HCT116 (cell line): ENCODE data around the gene PLOD1. TPM values are rescaled to one million over a fixed set of nuclear protein-coding genes. Genes with fewer than 3 reads are reported as not detected.

Source experiments
- ATAC-seq: fragments of 200-7000 bp; cut with Tn5 transposase; 2 replicates; pipeline ENCODE4 v1.9.1; 2020; ENCODE audit warnings: mild to moderate bottlenecking, moderate library complexity
- BruUV-seq: library from RNA; stranded (reverse); fragments of 400-500 nt; replicated peaks from 2 replicates; lab custom pipeline; 2021; lab: Mats Ljungman, UMichigan
- CTCF ChIA-PET: fragments of 300-600 bp; sonication (Branson Sonifier 250); formaldehyde crosslinking; loops from one replicate; lab custom pipeline; 2021; ENCODE audit warnings: antibody characterized with exemption; lab: Charles Lee
- POLR2A ChIA-PET: fragments of 300-600, 350-600 bp; sonication (Branson Sonifier 250); formaldehyde crosslinking; loops from one replicate; lab custom pipeline; 2021; ENCODE audit warnings: antibody characterized with exemption; lab: Charles Lee
- RAD21 ChIA-PET, 2 experiments: fragments of 300-600 bp; sonication (Branson Sonifier 250); formaldehyde crosslinking; loops; one replicate each; lab custom pipeline; 2023; ENCODE audit warnings: low total read pairs in 2 of 2; ENCODE audit not compliant: uncharacterized antibody in 2 of 2, unreplicated experiment in 2 of 2, low non-redundant PET in 1 of 2; lab: Charles Lee
- DNase-seq: peaks from one replicate; pipeline ENCODE4 v3.0.0-alpha.2; 2010; ENCODE audit warnings: low read depth, low spot score
- H2AFZ ChIP-seq: fragments of 200-600 bp; shearing (Covaris generic), sonication (generic); 2 replicates; pipeline ENCODE4 v1.6.1; 2017; ENCODE audit warnings: low read depth, mixed run types, mixed read lengths, antibody characterized with exemption, low read length; ENCODE audit not compliant: poor library complexity, severe bottlenecking
- H3K27ac ChIP-seq: 2 replicates; pipeline ENCODE4 v1.5.1; 2012; ENCODE audit warnings: low read depth, low read length
- H3K27me3 ChIP-seq: fragments of 200-600 bp; sonication (generic); 2 replicates; pipeline ENCODE4 v1.6.1; 2016; ENCODE audit warnings: mixed run types, low read length, mixed read lengths; ENCODE audit not compliant: insufficient read depth
- H3K36me3 ChIP-seq, 2 experiments: fragments of 200-500 bp in 1 of 2; fragments of 200-600 bp in 1 of 2; sonication (Bioruptor generic) in 1 of 2; sonication (generic) in 1 of 2; 2 replicates each; pipeline versions ENCODE4 v1.5.1 to v1.6.1; 2014 to 2016; ENCODE audit warnings: low read length in 2 of 2, inconsistent platforms in 1 of 2, mixed read lengths in 1 of 2, mixed run types in 1 of 2; ENCODE audit not compliant: insufficient read depth in 2 of 2, control insufficient read depth in 1 of 2
- H3K4me1 ChIP-seq, 2 experiments: fragments of 200-600 bp in 1 of 2; sonication (generic) in 1 of 2; 2 replicates each; pipeline versions ENCODE4 v1.5.1 to v1.6.1; 2012 to 2017; ENCODE audit warnings: low read length in 2 of 2, inconsistent platforms in 1 of 2, mild to moderate bottlenecking in 1 of 2, mixed read lengths in 1 of 2, mixed run types in 1 of 2, moderate library complexity in 1 of 2; ENCODE audit not compliant: insufficient read depth in 2 of 2, control insufficient read depth in 1 of 2
- H3K4me2 ChIP-seq: fragments of 200-600 bp; sonication (generic); 2 replicates; pipeline ENCODE4 v1.6.1; 2017; ENCODE audit warnings: mixed run types, low read length, mixed read lengths
- H3K4me3 ChIP-seq, 2 experiments: fragments of 200-600 bp in 1 of 2; sonication (generic) in 1 of 2; replicated peaks in 1 of 2; 2 replicates each; pipeline ENCODE4 v1.5.1; 2011 to 2016; ENCODE audit warnings: low read length in 2 of 2, control low read depth in 1 of 2, low read depth in 1 of 2, mild to moderate bottlenecking in 1 of 2, mixed read lengths in 1 of 2, mixed run types in 1 of 2
- H3K79me2 ChIP-seq: fragments of 200-600 bp; sonication (generic); 2 replicates; pipeline ENCODE4 v1.6.1; 2017; ENCODE audit warnings: mild to moderate bottlenecking, mixed run types, low read length, moderate library complexity, mixed read lengths; ENCODE audit not compliant: insufficient read depth
- H3K9ac ChIP-seq: fragments of 200-600 bp; sonication (generic); 2 replicates; pipeline ENCODE4 v1.6.1; 2016; ENCODE audit warnings: low read length, mixed read lengths
- H3K9me2 ChIP-seq: fragments of 200-600 bp; sonication (generic), shearing (Covaris generic); 2 replicates; pipeline ENCODE4 v1.6.1; 2017; ENCODE audit warnings: mixed run types, mild to moderate bottlenecking, moderate library complexity; ENCODE audit not compliant: insufficient read depth
- H3K9me3 ChIP-seq, 2 experiments: fragments of 200-500 bp in 1 of 2; fragments of 200-600 bp in 1 of 2; sonication (Bioruptor generic) in 1 of 2; sonication (generic) in 1 of 2; 2 replicates each; pipeline ENCODE4 v1.6.1; 2014 to 2017; ENCODE audit warnings: low read length in 2 of 2, mixed read lengths in 2 of 2, inconsistent platforms in 1 of 2, low read depth in 1 of 2, mild to moderate bottlenecking in 1 of 2, mixed run types in 1 of 2, moderate library complexity in 1 of 2; ENCODE audit not compliant: control insufficient read depth in 1 of 2, insufficient read depth in 1 of 2
- H4K20me1 ChIP-seq: fragments of 200-600 bp; sonication (generic), shearing (Covaris generic); 2 replicates; pipeline ENCODE4 v1.6.1; 2017; ENCODE audit warnings: mixed run types, mild to moderate bottlenecking, moderate library complexity; ENCODE audit not compliant: insufficient read depth
- CBX3 ChIP-seq: IDR thresholded peaks from 2 replicates; pipeline ENCODE4 v1.6.1; 2012; ENCODE audit warnings: low read depth
- CEBPB ChIP-seq: IDR thresholded peaks from 2 replicates; pipeline ENCODE4 v1.6.1; 2012; ENCODE audit warnings: low read depth
- EGR1 ChIP-seq: IDR thresholded peaks from 2 replicates; pipeline ENCODE4 v1.6.1; 2012; ENCODE audit warnings: low read depth
- ELF1 ChIP-seq: IDR thresholded peaks from 2 replicates; pipeline ENCODE4 v1.6.1; 2012; ENCODE audit warnings: low read depth, borderline replicate concordance
- EZH2 ChIP-seq: fragments of 200-600 bp; sonication (generic); IDR thresholded peaks from 2 replicates; pipeline ENCODE4 v1.6.1; 2017; ENCODE audit warnings: antibody characterized with exemption, mixed run types
- EZH2phosphoT487 ChIP-seq: fragments of 200-600 bp; IDR thresholded peaks from 2 replicates; pipeline ENCODE4 v1.6.1; 2018; ENCODE audit warnings: antibody characterized with exemption, borderline replicate concordance
- FOSL1 ChIP-seq: IDR thresholded peaks from 2 replicates; pipeline ENCODE4 v1.6.1; 2012; ENCODE audit warnings: low read depth
- JUND ChIP-seq: IDR thresholded peaks from 2 replicates; pipeline ENCODE4 v1.6.1; 2012
- POLR2AphosphoS5 ChIP-seq: IDR thresholded peaks from 2 replicates; pipeline ENCODE4 v1.6.1; 2011; ENCODE audit warnings: mild to moderate bottlenecking, low read depth, low read length, moderate library complexity
- RAD21 ChIP-seq: IDR thresholded peaks from 2 replicates; pipeline ENCODE4 v1.6.1; 2012; ENCODE audit warnings: low read depth, mild to moderate bottlenecking
- SP1 ChIP-seq: IDR thresholded peaks from 2 replicates; pipeline ENCODE4 v1.6.1; 2012; ENCODE audit warnings: low read depth
- SRF ChIP-seq: IDR thresholded peaks from 2 replicates; pipeline ENCODE4 v1.6.1; 2012; ENCODE audit warnings: low read depth
- TCF7L2 ChIP-seq: IDR thresholded peaks from 2 replicates; pipeline ENCODE4 v1.7.0; 2011; ENCODE audit warnings: borderline replicate concordance, inconsistent platforms; ENCODE audit not compliant: insufficient read depth, insufficient read length; ENCODE audit errors: extremely low read depth
- YY1 ChIP-seq: IDR thresholded peaks from 2 replicates; pipeline ENCODE4 v1.6.1; 2011; ENCODE audit warnings: low read length, low read depth, moderate library complexity, mild to moderate bottlenecking; ENCODE audit not compliant: insufficient replicate concordance; ENCODE audit errors: extremely low read depth
- ZFX ChIP-seq: fragments of 450-650 bp; IDR thresholded peaks from 2 replicates; pipeline ENCODE4 v1.6.1; 2017
- ZNF274 ChIP-seq: fragments of 200-500 bp; sonication (Bioruptor generic); IDR thresholded peaks from 2 replicates; pipeline ENCODE4 v1.6.1; 2014; ENCODE audit warnings: mild to moderate bottlenecking, low read depth, low read length, inconsistent platforms
- intact Hi-C: fragments of 100-400 bp; cut with micrococcal nuclease; formaldehyde crosslinking; loops from 2 replicates; pipeline ENCODE4 v1.10.0; 2022
- total RNA-seq: library from RNA; stranded (reverse); gene quantifications from one replicate; pipeline ENCODE4 v1.2.1, GENCODE V29; 2021; ENCODE audit not compliant: unreplicated experiment
- TF ChIP-seq, protein P1 (sequence below): IDR thresholded peaks from 2 replicates; pipeline ENCODE4 v1.6.1; 2012
- TF ChIP-seq, protein P2 (sequence below), 3 experiments: fragments of 200-600 bp in 1 of 3; sonication (generic) in 1 of 3; IDR thresholded peaks in 2 of 3; conservative IDR thresholded peaks in 1 of 3; 2 replicates each; pipeline ENCODE4 v1.5.1; 2012 to 2017; ENCODE audit warnings: low read depth in 2 of 3, low read length in 2 of 3, antibody characterized with exemption in 1 of 3, borderline replicate concordance in 1 of 3, control low read depth in 1 of 3, mild to moderate bottlenecking in 1 of 3, mixed read lengths in 1 of 3, mixed run types in 1 of 3, moderate library complexity in 1 of 3; ENCODE audit not compliant: insufficient read depth in 1 of 3
- TF ChIP-seq, protein P3 (sequence below): IDR thresholded peaks from 2 replicates; pipeline ENCODE4 v1.6.1; 2012
- TF ChIP-seq, protein P4 (sequence below): IDR thresholded peaks from 2 replicates; pipeline ENCODE4 v1.6.1; 2012; ENCODE audit warnings: low read depth

PLOD1 gene
- total RNA-seq, 1 experiment from 2014 or later, result 175 TPM

DNA sequence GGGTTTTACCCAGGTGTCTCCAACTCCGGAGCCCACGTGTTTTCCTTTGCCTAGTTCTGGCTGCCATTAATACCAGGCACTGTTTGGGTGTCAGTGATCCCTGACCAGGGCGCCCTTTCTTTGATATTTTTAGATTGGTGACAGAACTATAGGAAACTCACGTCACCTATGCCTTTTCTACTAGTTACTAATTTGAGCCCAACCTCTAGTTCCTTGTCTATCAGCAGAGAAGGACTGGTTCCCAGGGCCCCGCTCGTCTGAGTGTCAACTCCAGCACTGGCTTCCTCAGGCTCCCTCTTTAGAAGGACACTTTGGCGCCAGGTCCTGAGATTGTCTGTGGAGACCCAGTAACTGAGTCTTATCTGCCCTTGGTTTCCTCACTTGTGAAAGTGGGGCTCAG, 55.2 kb downstream of the PLOD1 start:
- Histone ChIP-seq H3K9me3 (no peaks in the 10 kb centered on the region), H4K20me1 (no peaks in the 10 kb centered on the region), H3K27me3 (no peaks in the 10 kb centered on the region), H3K79me2 (peaks cover 68% of the 10 kb centered on the region), H3K4me2 (no peak overlapping the region), H3K4me3 (no peak overlapping the region), H3K4me1 (no peaks in the 10 kb centered on the region), H2AFZ (no peak overlapping the region), H3K9ac (no peak overlapping the region), H3K36me3 (peaks cover 43 to 50% of the 10 kb centered on the region in 2 experiments), H3K9me2 (no peaks in the 10 kb centered on the region), H3K27ac (no peak overlapping the region)
- intact Hi-C loops, result no loop called here
- DNase-seq (no peak), ATAC-seq (no peak)
- ChIA-PET POLR2A (no interaction called here), RAD21 (no interaction called here), CTCF (no interaction called here)
- TF ChIP-seq EGR1 (no peak), YY1 (no peak), ZFX (no peak), ELF1 (no peak), TCF7L2 (no peak), JUND (no peak), RAD21 (no peak), POLR2AphosphoS5 (no peak), ZNF274 (no peak), EZH2 (no peak), SP1 (no peak), FOSL1 (no peak), CBX3 (no peak), CEBPB (no peak), SRF (no peak), EZH2phosphoT487 (no peak)
- TF ChIP-seq, protein P1, sequence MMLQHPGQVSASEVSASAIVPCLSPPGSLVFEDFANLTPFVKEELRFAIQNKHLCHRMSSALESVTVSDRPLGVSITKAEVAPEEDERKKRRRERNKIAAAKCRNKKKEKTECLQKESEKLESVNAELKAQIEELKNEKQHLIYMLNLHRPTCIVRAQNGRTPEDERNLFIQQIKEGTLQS, result no peak
- TF ChIP-seq, protein P2, sequence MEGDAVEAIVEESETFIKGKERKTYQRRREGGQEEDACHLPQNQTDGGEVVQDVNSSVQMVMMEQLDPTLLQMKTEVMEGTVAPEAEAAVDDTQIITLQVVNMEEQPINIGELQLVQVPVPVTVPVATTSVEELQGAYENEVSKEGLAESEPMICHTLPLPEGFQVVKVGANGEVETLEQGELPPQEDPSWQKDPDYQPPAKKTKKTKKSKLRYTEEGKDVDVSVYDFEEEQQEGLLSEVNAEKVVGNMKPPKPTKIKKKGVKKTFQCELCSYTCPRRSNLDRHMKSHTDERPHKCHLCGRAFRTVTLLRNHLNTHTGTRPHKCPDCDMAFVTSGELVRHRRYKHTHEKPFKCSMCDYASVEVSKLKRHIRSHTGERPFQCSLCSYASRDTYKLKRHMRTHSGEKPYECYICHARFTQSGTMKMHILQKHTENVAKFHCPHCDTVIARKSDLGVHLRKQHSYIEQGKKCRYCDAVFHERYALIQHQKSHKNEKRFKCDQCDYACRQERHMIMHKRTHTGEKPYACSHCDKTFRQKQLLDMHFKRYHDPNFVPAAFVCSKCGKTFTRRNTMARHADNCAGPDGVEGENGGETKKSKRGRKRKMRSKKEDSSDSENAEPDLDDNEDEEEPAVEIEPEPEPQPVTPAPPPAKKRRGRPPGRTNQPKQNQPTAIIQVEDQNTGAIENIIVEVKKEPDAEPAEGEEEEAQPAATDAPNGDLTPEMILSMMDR (IDR thresholded peaks at IDR 0.05 in 2 of 3, conservative IDR thresholded peaks at IDR 0.05 in 1 of 3; ENCODE audit: borderline replicate concordance in 1 of 3, insufficient read depth in 1 of 3, low read depth in 2 of 3, low read length in 2 of 3), result no peak
- TF ChIP-seq, protein P3, sequence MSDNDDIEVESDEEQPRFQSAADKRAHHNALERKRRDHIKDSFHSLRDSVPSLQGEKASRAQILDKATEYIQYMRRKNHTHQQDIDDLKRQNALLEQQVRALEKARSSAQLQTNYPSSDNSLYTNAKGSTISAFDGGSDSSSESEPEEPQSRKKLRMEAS, result no peak
- TF ChIP-seq, protein P4, sequence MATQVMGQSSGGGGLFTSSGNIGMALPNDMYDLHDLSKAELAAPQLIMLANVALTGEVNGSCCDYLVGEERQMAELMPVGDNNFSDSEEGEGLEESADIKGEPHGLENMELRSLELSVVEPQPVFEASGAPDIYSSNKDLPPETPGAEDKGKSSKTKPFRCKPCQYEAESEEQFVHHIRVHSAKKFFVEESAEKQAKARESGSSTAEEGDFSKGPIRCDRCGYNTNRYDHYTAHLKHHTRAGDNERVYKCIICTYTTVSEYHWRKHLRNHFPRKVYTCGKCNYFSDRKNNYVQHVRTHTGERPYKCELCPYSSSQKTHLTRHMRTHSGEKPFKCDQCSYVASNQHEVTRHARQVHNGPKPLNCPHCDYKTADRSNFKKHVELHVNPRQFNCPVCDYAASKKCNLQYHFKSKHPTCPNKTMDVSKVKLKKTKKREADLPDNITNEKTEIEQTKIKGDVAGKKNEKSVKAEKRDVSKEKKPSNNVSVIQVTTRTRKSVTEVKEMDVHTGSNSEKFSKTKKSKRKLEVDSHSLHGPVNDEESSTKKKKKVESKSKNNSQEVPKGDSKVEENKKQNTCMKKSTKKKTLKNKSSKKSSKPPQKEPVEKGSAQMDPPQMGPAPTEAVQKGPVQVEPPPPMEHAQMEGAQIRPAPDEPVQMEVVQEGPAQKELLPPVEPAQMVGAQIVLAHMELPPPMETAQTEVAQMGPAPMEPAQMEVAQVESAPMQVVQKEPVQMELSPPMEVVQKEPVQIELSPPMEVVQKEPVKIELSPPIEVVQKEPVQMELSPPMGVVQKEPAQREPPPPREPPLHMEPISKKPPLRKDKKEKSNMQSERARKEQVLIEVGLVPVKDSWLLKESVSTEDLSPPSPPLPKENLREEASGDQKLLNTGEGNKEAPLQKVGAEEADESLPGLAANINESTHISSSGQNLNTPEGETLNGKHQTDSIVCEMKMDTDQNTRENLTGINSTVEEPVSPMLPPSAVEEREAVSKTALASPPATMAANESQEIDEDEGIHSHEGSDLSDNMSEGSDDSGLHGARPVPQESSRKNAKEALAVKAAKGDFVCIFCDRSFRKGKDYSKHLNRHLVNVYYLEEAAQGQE, result no peak
- no TSS peak for BruUV-seq
